Measurements from ENCODE around the gene FANCL. TPM values are rescaled to one million over a fixed set of nuclear protein-coding genes. Genes with fewer than 3 reads are reported as not detected.

Gene FANCL
- total and polyA plus RNA-seq, 9 of the 15 experiments (the other 6 are each of a cell fraction or from before 2014, with no cell fraction given): 36.7 to 120 (median 58.5) TPM

DNA sequence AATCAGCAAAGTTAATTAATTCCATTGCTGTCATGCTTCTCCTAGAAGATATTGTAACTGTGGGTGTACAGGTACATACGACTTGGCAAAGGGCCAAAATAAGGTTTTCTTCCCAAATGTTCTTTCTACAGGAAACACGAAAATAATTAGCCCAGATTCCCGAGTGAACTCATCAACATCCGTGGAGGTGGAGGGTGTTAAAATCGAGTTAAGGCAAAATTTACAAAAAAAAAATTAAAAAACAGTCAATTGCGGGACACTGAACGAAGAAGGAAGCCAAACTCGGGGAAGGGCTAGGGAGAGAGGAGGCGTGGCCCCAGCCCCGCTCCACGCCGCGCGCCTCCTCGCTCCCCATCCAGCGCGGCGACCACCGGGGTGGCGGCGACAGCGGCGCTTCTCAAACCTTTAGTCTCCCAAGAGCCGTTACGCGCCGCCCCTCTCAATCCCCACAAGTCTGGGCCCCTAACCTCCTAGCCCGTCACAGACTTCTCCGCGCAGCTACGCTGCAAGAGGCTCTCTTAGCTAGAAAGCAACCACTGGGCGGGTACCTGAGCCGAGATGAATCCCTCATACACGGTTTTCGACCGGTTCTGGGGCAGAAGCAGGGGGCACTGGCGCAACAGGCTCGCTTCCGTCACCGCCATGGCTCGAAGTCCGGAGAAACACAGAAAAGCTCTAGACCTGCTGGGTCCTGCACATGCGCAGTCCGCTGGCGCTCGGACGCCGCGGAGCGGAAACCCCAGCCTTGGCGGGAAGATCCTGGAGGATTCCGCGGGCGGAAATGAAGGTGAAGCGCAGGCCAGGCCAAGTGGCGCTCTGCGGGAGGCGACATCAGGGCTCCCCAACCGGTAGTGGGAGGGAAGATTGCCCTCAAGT is at the start of gene FANCL (continued):
- no peak for TF ChIP-seq COPS2 (conservative IDR thresholded peaks at IDR 0.05)
- TF ChIP-seq, protein P1, sequence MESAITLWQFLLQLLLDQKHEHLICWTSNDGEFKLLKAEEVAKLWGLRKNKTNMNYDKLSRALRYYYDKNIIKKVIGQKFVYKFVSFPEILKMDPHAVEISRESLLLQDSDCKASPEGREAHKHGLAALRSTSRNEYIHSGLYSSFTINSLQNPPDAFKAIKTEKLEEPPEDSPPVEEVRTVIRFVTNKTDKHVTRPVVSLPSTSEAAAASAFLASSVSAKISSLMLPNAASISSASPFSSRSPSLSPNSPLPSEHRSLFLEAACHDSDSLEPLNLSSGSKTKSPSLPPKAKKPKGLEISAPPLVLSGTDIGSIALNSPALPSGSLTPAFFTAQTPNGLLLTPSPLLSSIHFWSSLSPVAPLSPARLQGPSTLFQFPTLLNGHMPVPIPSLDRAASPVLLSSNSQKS (CRISPR knock-in tag; IDR thresholded peaks at IDR 0.05): no peak
- no peak for TF ChIP-seq ZNF316 (IDR thresholded peaks at IDR 0.05)
- no peak for TF ChIP-seq NCOR1 (IDR thresholded peaks at IDR 0.05)
- no peak for TF ChIP-seq TSC22D4 (tag; IDR thresholded peaks at IDR 0.05)
- TF ChIP-seq ZNF444 (CRISPR knock-in tag; IDR thresholded peaks at IDR 0.05): no peak
- TF ChIP-seq YBX1 (IDR thresholded peaks at IDR 0.05): no peak
- TF ChIP-seq, protein P2, sequence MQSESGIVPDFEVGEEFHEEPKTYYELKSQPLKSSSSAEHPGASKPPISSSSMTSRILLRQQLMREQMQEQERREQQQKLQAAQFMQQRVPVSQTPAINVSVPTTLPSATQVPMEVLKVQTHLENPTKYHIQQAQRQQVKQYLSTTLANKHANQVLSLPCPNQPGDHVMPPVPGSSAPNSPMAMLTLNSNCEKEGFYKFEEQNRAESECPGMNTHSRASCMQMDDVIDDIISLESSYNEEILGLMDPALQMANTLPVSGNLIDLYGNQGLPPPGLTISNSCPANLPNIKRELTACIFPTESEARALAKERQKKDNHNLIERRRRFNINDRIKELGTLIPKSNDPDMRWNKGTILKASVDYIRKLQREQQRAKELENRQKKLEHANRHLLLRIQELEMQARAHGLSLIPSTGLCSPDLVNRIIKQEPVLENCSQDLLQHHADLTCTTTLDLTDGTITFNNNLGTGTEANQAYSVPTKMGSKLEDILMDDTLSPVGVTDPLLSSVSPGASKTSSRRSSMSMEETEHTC (IDR thresholded peaks at IDR 0.05): 0 out of 2 replicates have a peak, but pooled peaks have one; percentile 7
- no peak for TF ChIP-seq TEAD2 (tag; IDR thresholded peaks at IDR 0.05)
- TF ChIP-seq SMAD3 (CRISPR knock-in tag; conservative IDR thresholded peaks at IDR 0.05): no peak
- no peak for TF ChIP-seq TAF15 (IDR thresholded peaks at IDR 0.05; ENCODE audit: low read depth, low read length)
- no peak for TF ChIP-seq BRCA1 (IDR thresholded peaks at IDR 0.05)
- no peak for TF ChIP-seq BRCA1 (CRISPR knock-in tag; IDR thresholded peaks at IDR 0.05)
- no peak for TF ChIP-seq ZNF830 (CRISPR knock-in tag; IDR thresholded peaks at IDR 0.05)
- no peak for TF ChIP-seq OTX1 (CRISPR knock-in tag; IDR thresholded peaks at IDR 0.05)
- TF ChIP-seq FOXK2 (conservative IDR thresholded peaks at IDR 0.05 in 1 of 2, IDR thresholded peaks at IDR 0.05 in 1 of 2; ENCODE audit: low read depth in 2 of 2): peak; percentile 38 to 49; a peak in 2 of 4 replicates
- peak; percentile 30 to 83 (median 55) for TF ChIP-seq YY1 (IDR thresholded peaks at IDR 0.05; ENCODE audit: borderline replicate concordance in 1 of 3, control insufficient read depth in 1 of 3, extremely low read depth in 1 of 3, insufficient read depth in 3 of 3, insufficient read length in 1 of 3, insufficient replicate concordance in 2 of 3, low read depth in 1 of 3, low read length in 2 of 3)
- TF ChIP-seq ETV6 (IDR thresholded peaks at IDR 0.05; ENCODE audit: borderline replicate concordance in 1 of 2, low read depth in 2 of 2, low read length in 1 of 2): no peak
- peak; percentile 51; the same call in 1 of the 2 replicates for TF ChIP-seq ETV6 (CRISPR knock-in tag; IDR thresholded peaks at IDR 0.05; ENCODE audit: borderline replicate concordance)
- TF ChIP-seq ETV5 (CRISPR knock-in tag; IDR thresholded peaks at IDR 0.05; ENCODE audit: low read depth): peak; percentile 90
- peak; percentile 99 for TF ChIP-seq RB1 (IDR thresholded peaks at IDR 0.05; ENCODE audit: low read depth)
- TF ChIP-seq GTF2F1 (IDR thresholded peaks at IDR 0.05; ENCODE audit: low read depth, low read length): no peak
- no peak for TF ChIP-seq ETS2 (tag; IDR thresholded peaks at IDR 0.05; ENCODE audit: borderline replicate concordance, poor library complexity, severe bottlenecking)
- TF ChIP-seq CCAR2 (IDR thresholded peaks at IDR 0.05; ENCODE audit: low read depth, low read length): no peak
- TF ChIP-seq EP400 (IDR thresholded peaks at IDR 0.05): peak; percentile 80
- TF ChIP-seq ZNF277 (CRISPR knock-in tag; IDR thresholded peaks at IDR 0.05; ENCODE audit: borderline replicate concordance): no peak
- no peak for TF ChIP-seq ZNF324 (CRISPR knock-in tag; IDR thresholded peaks at IDR 0.05)

Measured in K562 (cell line).